G401 (cell line): ENCODE data around the gene GUCD1. TPM values are rescaled to one million over a fixed set of nuclear protein-coding genes. Genes with fewer than 3 reads are reported as not detected.
"Not testable (repeated sequence)": the region's sequence is repeated elsewhere in the genome, so short reads cannot be mapped to it uniquely, and the experiment has no call there.

Experiments used
- DNase-seq: peaks from one replicate; pipeline ENCODE4 v3.0.0-alpha.2; 2015; ENCODE audit warnings: low spot score
- in situ Hi-C: cut with HindIII; loops from 2 replicates; pipeline ENCODE4 v1.10.0; 2016; ENCODE audit warnings: low sequenced_read_pairs, mixed read lengths
- total RNA-seq: library from RNA; depleted of rRNA; stranded (reverse); fragments of >200 nt; shearing (Covaris generic); gene quantifications from 2 replicates; pipeline ENCODE4 v1.2.3, GENCODE V29; 2014; rRNA removed

Gene GUCD1
- total RNA-seq: 84.2 and 144 TPM in 2 replicates

DNA sequence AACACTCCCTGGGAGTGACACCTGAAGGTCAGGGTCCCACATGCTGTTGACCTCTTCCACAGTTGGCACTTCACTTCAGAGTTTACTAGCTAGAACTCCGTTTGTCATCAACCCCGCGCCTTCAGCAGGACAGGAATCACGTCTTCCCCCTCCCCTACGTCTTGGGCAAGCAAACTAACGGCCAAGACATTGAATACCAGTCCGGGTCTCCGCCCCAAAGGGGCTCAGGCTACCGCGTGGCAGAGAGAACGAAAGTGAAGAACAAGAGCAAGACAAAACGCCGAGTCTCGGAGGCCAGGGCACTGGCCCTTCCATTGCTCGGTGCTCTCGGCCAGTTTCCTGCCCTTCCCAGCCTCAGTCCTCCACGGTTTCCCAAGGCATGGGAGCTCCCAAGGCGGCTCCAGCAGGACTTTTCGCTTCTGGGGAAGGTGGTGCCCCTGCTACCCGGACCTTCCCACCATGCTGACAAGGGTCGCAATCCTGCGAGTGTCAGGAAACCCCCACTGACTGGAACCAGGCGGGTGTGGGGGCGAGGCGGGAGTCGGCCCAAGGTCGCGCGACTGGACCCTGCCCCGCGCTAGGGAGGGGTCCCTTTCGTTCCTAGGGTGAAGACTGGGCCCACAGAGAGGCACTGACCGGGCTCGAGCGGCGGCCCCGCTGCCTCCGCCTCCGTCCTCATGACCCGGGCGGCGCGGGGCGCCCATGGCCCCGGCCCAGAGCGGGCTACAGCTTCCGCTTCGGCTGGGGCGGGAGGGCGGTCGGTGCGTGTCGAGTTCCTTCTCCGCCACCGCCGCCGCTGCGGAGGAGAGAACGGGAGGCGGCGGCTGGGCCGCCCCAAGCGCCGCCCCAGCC is at the start of gene GUCD1:
Gene GUCD1 (minus strand): TSS at position 826 of the 852 bp plus-strand sequence. CDS start 147 bp downstream, at position 679.
- peak; percentile 16 for DNase-seq
- in situ Hi-C loops: no loop called here

DNA sequence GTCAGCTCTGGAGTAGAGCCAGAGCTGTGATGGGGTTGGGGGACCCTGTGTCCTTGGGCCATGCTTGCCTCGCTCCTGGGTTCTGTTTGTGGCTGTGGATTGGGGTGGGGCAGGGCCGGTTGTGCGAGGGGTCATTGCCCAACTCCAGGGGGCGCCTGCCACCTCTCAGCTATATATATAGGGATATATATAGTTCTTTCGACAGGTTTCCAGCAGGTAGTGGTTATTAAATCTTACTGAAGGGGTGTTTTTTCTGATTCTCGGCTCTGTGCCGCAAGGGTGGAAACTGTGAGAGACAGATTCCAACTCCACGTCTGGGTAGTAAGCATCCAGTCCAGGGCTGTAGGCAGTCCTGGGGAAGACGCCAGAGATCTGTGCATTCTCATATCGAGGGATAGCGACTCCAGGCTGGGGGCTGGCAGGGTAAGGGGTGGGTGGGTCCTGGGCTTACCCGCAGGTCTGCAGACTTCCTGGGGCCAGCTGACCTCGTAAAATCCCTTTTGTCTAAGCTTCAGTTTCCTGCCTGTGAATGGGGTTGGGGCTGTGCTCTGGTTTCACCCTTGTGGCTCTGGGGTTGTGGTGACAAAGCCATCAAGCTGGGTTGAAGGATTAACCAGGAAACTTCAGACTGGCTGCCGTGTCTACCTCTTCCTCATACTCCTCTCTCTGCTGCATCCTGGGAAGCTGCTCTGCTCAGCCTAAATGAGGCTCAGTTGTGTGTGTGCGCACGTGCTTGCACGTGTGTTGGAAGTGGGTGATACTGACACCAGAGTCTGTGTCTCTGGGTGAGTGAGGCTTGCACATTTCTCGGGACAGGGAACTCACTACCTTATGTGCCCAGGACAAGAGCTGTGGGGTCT is 49.1 kb upstream of the GUCD1 start:
- in situ Hi-C loops: not testable (repeated sequence)
- DNase-seq: peak; percentile 40

DNA sequence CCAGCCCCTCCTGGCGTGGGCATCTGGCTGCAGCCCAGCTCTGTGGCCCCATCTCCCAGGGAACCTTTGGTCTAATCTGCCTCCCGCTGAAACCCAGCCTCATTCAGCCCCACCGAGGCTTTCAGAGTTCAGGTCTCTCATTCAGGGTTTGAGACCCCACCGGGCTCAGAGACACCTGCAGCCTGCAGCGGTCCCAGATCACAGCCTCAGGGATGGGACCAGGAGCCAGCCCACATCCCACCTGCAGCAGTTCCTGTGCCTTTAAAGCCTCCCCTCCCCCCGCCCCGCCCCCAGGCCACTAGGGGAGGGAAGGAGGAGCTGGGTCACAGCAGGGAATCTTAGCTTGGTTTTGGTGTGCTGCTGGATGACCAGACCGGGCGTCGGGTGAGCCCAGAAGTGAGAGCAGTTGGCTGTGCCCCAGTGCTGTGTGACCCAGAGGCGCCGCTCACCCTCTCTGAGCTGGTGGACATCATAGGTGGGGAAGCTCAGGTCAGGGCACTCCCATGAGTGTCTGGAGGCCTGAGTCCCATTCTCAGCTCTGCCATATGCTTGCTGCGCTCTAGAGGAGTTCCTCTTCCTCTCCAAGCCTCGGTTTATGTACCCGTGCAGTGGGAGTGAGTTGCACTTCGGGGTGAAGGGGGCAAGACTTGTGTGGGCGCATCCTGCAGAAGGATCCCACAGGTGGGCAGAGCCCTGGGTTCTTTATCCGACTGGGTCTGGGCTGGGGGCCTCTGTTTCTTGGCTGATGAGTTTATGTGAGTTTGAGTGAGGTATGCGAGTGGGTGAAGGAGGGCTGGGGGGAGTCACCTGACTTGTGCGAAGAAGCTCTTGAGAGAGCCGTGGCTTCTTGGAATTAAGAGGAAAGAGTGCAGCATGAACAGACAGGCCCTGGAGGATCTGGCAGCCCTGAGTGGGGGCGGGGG is 48.2 kb upstream of the GUCD1 start, which contains the start of gene GGT1:
Gene GGT1 (plus strand): TSS at position 347 of the 923 bp plus-strand sequence. CDS start 7,889 bp downstream, outside the sequence.
- in situ Hi-C loops, DNase-seq: not testable (repeated sequence)

DNA sequence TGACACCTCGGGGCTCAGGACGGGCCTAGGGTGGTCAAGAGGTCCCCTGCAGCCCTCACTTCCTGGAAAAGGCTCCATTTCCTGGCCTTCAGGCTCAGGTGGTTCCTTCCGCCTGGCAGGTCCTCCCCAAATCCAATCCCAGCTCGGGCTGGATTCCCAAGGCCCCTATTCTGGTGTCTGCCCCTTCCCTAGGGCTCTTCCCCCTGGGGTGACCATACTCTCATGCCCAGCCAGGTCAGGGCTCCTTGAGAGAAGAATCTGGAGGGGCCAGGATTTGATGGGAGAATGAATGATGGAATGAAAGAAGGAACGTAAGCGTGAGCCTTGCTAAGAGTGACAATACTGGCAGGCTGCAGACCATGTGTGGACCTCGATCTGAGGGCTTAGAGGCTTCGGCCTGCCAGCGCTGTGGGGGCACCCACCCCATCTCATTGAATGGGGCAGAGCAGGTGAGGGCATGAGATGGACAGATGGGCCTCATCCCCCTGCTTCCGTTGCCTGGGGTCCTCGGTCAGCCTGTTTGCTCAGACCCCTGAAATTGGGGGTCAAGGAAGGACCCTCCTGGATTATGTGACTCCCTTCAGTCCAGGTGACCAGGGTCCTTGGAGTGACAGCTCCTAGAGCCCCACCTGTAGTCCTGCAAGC is 47.3 kb upstream of the GUCD1 start:
- in situ Hi-C loops, DNase-seq: not testable (repeated sequence)

DNA sequence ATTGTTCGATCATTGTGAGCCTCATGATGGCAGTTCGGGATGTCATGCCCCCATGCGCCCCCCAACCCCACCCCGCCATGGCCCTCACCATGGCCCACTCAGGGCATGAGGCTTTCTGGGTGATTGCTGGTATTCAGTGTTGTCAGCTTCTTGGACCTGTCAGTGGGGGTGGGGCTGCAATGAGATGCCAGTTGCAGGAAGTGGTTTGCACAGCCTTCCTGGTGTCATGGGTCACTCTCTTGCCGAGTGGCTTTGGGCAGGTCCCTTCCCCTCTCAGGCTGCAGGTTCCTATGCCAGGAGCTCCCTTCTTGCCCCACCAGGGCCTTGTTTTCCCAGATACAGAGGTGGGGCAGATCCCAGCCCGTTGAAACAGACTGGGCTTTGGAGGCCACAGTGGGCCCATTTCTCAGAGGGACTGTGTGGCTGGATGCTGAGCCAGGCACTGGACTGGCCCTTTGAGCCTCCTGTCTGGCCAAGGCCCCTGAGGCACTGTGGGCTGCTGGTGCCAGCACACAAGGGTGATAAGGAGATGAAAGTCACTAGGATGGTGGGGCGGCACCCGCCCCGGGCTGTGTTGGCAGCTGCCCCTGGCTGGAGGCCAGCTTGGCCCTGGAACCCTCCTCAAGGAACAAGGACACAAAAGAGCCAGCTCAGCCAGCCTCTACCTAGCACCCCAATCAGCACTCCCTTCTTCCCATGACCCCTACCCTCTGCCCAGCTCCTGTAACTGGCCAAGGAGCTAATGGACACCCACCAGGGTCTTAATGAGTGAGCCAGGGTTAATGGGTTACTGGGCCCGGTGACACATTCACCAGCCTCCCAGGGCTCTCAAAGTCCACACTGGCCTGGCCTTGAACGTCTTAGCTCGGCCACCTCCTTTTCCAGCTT is 46.5 kb upstream of the GUCD1 start:
- DNase-seq: no peak
- in situ Hi-C loops: no loop called here

DNA sequence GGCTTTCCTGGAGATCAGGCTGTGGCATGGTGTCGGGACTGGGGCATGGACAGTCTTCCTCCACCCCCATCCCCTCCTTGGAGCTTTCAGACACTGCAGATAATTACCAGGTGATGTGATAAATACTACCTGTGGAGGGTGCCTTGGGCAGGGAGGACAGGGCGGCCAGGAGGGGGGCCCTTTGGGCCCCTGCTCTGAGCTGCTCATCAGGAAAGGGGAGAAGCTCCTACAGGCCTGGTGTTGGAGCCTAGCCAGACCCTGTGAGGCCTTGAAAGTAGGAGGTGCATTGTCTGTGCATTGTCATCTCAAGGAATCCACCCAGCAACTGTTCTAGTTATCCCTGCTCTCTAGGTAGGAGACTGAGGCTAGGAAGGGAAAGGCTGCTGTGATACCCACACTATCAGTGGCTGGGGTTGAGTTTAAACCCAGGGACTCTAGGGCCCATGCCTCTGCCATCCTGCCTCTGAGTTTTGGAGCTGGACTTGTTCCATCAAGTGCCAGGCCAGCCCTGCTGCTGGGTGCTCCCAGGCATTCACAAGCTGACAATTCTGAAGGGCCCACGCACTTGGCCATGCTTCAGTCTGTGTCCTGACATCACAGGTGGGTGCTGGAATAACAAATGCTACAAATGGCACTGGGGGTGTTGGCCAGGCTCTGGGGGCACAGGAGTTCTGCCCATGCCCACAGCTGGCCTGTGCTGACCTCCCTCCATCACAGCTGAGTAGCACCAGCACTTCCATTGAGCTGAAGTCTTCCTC is 45.2 kb upstream of the GUCD1 start:
- in situ Hi-C loops, DNase-seq: not testable (repeated sequence)

DNA sequence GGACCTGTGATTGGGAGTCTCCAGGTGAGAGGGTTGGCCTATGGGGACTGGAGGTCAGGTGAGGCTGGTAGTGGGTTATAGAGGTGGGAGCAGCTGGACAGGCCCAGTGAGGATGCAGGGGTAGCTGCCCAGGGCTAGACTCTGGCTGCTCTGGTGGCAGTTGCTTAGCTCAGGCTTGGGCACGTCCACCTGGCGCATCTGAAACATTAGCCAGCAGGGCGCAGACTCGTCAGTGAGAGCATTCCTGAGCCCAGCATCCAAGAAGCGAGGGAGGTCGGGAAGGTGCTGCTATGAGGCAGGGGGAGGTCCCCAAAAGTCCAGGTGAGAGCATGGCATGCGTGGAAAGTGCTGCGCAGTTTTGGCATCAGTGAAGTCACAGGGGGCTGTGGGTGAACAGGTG is 44.6 kb upstream of the GUCD1 start:
- no peak for DNase-seq
- in situ Hi-C loops: no loop called here

DNA sequence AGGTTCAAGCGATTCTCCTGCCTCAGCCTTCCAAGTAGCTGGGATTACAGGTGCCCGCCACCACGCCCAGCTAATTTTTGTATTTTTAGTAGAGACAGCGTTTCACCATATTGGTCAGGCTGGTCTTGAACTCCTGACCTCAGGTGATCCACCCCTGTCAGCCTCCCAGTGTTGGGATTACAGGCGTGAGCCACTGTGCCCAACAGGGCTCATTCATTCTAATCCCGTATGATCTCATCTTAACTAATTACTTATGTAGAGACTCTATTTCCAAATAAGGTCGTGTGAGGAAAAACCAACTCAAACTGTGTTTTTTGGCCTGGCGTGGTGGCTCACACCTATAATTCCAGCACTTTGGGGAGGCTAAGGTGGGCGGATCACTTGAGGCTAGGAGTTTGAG is 42.1 kb upstream of the GUCD1 start:
- DNase-seq, in situ Hi-C loops: not testable (repeated sequence)

DNA sequence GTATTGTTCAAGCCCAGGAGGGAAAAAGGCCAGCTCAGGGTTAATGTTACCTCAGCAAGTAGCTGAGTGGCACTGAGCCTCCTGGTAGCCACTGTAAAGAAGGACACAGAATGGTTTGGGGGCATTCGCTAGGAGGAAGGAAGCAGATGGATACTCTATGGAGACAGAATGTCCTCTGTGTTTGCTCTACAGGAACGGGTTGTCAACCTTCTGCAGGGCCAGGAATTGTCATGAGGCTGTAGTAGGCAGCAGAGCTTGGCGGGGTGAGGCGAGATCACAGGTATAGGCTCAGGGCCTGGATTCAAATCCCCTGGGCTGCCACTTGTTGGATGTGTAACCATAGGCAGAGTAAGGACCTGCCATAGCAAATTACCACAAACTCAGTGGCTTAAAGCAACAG is 40.9 kb upstream of the GUCD1 start:
- in situ Hi-C loops: no loop called here
- DNase-seq: no peak

DNA sequence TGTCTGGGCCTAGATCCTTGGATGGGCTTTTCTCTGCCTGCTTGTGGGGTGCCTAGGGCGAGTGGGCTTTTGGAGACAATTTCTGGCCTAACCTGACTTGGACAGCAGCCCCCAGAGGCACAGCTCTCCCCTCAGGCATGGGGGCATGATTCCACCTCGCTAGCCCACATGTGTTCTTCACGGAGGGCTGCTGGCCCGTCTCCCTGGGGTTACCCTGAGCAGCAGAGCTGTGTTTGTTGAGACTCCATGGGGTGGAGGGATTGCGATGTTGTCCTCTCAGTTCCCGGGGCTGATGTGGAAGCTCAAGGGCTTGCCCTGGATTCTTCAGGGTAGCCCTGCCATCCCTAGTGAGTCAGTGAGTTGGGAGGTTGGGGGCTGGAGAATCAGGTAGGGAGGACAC is 40.3 kb upstream of the GUCD1 start:
- in situ Hi-C loops: no loop called here
- DNase-seq: no peak

DNA sequence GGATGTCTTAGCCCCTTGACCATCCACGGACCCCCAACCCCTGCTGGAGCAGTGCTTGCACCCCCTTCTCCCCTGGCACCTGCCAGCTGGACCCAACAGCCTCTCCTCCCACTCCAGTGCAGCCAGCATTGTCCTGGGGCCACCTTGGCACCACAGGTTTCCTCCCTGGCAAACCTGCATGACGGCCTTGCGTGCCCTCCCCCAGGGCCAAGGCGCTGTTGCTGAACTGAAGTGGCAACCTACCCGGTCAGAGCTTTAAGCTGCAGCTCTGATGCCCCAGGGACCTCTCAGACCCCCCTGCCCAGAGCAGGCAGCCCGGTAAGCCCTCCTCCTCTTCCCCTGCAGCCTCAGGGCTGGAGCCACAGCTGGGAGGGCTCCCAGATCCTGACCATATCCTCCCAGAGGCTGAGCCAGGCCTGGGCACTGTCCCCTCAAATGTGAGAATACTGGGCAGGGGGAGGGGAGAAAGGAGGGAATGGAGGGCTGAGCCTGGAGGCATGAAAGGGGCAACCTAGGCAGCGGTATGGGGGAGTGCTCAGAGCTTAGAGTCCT is 39.7 kb upstream of the GUCD1 start:
- no peak for DNase-seq
- in situ Hi-C loops: no loop called here

DNA sequence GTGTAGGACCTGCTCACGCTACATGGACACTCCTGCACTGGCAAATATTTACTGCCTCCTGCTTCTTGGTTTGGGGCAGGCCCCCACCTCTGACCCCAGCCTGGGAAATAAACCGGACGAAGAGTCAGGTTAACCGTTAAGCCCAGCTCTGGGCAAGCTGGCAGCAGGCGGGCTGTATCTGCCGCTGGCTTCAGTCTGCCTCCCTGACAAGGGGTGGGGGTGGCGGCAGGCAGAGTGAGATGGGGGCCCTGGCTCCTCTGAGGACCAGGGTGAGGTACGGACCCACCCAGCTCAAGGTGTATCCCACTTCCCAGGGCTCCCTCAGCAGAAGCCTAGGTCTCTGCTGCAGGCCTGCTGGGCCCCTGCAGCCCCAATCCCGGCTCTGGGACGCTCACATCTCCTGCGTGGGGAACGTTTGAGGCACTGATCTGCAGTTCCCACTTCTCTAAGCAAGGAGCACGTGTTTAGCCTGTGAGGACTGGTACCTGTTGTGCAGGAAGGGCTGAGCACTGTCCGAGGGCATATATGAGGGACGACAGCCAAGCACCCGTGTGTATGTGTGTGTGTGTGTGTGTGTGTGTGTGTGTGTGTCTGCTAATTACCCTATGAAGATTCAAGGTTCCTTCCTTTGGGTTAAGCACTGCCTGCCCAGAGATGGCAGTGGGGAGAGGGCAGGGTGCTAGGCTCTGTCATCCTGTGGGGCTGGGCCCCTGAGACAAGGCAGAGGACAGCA is 39.1 kb upstream of the GUCD1 start:
- in situ Hi-C loops: no loop called here
- DNase-seq: no peak

DNA sequence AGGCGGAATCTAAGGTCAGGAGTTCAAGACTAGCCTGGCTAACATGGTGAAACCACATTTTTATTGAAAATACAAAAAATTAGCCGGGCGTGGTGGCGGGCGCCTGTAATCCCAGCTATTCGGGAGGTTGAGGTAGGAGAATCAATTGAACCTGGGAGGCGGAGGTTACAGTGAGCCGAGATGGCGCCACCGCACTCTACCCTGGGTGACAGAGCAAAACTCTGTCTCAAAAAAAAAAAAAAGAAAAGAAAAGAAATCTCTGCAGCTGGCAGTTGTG is 38.6 kb upstream of the GUCD1 start:
- in situ Hi-C loops, DNase-seq: not testable (repeated sequence)

DNA sequence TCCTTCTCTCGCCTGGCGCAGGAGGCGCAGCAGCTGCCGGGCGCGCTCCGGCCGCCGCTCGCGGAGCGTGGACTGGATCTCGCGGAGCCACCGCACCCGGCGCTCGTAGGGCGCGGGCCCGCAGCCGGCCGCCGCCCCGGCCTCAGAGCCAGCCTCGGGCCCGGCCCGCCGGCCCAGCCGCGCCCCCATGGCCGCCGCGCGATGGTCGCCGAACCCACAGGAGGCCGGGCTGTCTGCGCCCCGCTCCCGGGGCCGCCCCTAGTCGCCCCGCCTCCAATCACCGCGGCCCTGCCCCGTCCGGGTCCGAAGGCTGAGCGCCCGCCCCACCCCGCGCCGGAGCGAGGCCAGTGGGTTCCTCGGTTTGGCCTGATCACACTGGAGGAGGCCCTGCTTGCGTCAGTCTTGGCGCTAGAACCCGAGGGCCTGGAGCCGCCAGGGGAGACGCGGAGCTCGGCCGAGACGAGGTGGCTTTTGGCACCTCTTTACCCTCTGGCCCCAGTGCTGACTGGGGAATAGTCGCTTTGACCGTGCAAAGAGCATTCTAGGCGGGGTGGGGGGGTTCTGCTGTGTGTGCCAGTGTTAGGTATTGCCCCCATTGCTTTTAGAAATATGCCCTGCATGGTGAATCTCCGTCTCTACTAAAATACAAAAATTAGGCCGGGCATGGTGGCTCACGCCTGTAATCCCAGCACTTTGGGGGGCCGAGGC is 38.1 kb upstream of the GUCD1 start, which contains the start of gene LRRC75B:
Gene LRRC75B (minus strand): TSS at position 223 of the 708 bp plus-strand sequence. CDS start 34 bp downstream, at position 189.
- DNase-seq: peak; percentile 87
- in situ Hi-C loops: no loop called here

DNA sequence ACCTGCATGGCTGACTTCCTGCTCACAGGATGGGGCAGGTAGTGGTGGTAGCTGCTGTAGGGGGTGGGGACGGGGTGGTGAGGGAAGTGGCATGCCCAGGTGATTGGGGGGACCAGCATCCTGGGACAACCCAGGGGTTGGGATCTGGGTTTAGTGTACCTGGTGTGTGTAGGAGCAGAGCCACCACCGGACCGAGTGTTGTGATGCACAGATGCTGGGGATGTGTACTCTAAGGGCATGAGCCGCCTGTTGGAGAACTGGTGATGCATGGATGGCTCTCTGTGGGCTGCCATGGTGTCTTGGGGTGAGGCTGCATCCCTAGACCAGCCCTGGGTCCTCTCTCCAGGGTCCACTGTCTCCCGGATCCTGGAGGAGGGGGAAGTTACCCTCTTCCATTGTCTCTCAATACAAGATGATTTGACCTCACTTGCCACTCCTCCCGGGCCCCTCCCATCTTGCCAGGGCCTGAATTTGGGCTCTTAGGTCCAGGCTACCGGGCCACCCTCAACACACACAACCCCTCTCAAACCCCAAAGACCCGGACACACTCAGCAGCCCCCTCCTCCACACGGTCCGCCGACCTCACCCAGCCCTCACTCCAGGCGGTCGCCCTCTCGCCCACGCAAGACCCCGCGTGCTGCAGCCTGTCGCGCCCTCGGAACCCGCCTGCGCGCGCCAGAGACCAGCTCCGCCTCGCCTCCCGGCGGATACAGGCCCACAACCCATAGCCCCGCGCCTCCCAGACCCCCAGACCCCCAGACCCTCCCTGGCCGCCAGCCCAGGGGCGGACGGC is 37.3 kb upstream of the GUCD1 start:
- peak; percentile 60 for DNase-seq
- in situ Hi-C loops: no loop called here
